Cardiac muscle cell (in vitro differentiated cells and primary cell): ENCODE measurements around the gene SOD3. TPM values are rescaled to one million over a fixed set of nuclear protein-coding genes. Genes with fewer than 3 reads are reported as not detected.

Experiments used
- DNase-seq, 2 donors: peaks; one replicate each; pipeline versions ENCODE4 v3.0.0 to v3.0.0-alpha.2; 2010 to 2017; ENCODE audit warnings: low read depth in 1 of 2, low spot score in 1 of 2
- H3K27ac ChIP-seq: fragments of 200-600 bp; sonication (generic); 2 replicates; pipeline ENCODE4 v1.5.1; 2016
- H3K27me3 ChIP-seq: fragments of 200-600 bp; sonication (generic); 2 replicates; pipeline ENCODE4 v1.6.0; 2016; ENCODE audit warnings: control low read depth
- H3K36me3 ChIP-seq: fragments of 200-600 bp; sonication (generic); 2 replicates; pipeline ENCODE4 v1.5.1; 2016; ENCODE audit warnings: control low read depth
- H3K4me1 ChIP-seq: fragments of 200-600 bp; sonication (generic); 2 replicates; pipeline ENCODE4 v1.8.1; 2017; ENCODE audit warnings: low read depth, mild to moderate bottlenecking, mixed run types
- H3K4me3 ChIP-seq: fragments of 200-600 bp; sonication (generic); 2 replicates; pipeline ENCODE4 v1.5.1; 2016; ENCODE audit warnings: mild to moderate bottlenecking
- H3K9me3 ChIP-seq: fragments of 200-600 bp; sonication (generic); 2 replicates; pipeline ENCODE4 v1.5.1; 2017; ENCODE audit warnings: low read depth, mild to moderate bottlenecking, control low read depth
- polyA plus RNA-seq: library from polyadenylated mRNA; unstranded; fragments of >200 nt; fragmentation: Nextera tagmentation; extraction: Ambion mirVana; gene quantifications from 2 replicates; pipeline ENCODE4 v1.2.1, GENCODE V29; 2016
- total RNA-seq: library from RNA; depleted of rRNA; stranded (reverse); fragments of >200 nt; gene quantifications from 2 replicates; pipeline ENCODE4 v1.2.3, GENCODE V29; 2016
- TF ChIP-seq, protein P1 (sequence below): IDR thresholded peaks from 2 replicates; pipeline ENCODE4 v1.5.1; 2012; ENCODE audit warnings: low read depth, mild to moderate bottlenecking, low read length

Gene SOD3
- total and polyA plus RNA-seq, 2 experiments from 2014 or later: 30.2 to 31.0 TPM

DNA sequence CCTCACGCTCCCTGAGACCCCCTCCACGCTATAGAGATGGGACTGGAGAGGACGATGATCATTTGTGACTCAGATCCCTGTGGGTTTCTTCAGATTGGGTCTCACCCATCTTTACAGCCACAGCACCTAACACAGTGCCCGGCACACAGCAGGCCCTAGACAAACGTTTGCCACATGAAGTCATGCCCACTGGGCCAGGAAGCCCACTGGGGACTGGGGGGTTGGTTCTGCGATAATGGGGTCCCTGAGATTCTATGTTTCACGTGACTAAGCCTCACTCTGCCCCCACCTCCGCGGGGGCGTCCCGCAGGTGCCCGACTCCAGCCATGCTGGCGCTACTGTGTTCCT, 3.8 kb downstream of the SOD3 start:
- no peak for DNase-seq
- Histone ChIP-seq H3K36me3 (no peaks in the 10 kb centered on the region), H3K9me3 (no peaks in the 10 kb centered on the region), H3K4me3 (no peak overlapping the region), H3K27ac (no peak overlapping the region), H3K4me1 (peaks cover 26% of the 10 kb centered on the region), H3K27me3 (peaks cover 22% of the 10 kb centered on the region)
- TF ChIP-seq, protein P1, sequence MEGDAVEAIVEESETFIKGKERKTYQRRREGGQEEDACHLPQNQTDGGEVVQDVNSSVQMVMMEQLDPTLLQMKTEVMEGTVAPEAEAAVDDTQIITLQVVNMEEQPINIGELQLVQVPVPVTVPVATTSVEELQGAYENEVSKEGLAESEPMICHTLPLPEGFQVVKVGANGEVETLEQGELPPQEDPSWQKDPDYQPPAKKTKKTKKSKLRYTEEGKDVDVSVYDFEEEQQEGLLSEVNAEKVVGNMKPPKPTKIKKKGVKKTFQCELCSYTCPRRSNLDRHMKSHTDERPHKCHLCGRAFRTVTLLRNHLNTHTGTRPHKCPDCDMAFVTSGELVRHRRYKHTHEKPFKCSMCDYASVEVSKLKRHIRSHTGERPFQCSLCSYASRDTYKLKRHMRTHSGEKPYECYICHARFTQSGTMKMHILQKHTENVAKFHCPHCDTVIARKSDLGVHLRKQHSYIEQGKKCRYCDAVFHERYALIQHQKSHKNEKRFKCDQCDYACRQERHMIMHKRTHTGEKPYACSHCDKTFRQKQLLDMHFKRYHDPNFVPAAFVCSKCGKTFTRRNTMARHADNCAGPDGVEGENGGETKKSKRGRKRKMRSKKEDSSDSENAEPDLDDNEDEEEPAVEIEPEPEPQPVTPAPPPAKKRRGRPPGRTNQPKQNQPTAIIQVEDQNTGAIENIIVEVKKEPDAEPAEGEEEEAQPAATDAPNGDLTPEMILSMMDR: no peak

DNA sequence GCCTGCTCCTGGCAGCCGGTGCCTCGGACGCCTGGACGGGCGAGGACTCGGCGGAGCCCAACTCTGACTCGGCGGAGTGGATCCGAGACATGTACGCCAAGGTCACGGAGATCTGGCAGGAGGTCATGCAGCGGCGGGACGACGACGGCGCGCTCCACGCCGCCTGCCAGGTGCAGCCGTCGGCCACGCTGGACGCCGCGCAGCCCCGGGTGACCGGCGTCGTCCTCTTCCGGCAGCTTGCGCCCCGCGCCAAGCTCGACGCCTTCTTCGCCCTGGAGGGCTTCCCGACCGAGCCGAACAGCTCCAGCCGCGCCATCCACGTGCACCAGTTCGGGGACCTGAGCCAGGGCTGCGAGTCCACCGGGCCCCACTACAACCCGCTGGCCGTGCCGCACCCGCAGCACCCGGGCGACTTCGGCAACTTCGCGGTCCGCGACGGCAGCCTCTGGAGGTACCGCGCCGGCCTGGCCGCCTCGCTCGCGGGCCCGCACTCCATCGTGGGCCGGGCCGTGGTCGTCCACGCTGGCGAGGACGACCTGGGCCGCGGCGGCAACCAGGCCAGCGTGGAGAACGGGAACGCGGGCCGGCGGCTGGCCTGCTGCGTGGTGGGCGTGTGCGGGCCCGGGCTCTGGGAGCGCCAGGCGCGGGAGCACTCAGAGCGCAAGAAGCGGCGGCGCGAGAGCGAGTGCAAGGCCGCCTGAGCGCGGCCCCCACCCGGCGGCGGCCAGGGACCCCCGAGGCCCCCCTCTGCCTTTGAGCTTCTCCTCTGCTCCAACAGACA, 4.4 kb downstream of the SOD3 start:
- TF ChIP-seq, protein P1: no peak
- DNase-seq: peak in 1 of 2 donors; percentile 21
- H3K4me1 ChIP-seq: peaks cover 23% of the 10 kb centered on the region
- peaks cover 22% of the 10 kb centered on the region for H3K27me3 ChIP-seq
- H3K27ac ChIP-seq: no peak overlapping the region
- H3K9me3 ChIP-seq: no peaks in the 10 kb centered on the region
- H3K4me3 ChIP-seq: no peak overlapping the region
- no peaks in the 10 kb centered on the region for H3K36me3 ChIP-seq

DNA sequence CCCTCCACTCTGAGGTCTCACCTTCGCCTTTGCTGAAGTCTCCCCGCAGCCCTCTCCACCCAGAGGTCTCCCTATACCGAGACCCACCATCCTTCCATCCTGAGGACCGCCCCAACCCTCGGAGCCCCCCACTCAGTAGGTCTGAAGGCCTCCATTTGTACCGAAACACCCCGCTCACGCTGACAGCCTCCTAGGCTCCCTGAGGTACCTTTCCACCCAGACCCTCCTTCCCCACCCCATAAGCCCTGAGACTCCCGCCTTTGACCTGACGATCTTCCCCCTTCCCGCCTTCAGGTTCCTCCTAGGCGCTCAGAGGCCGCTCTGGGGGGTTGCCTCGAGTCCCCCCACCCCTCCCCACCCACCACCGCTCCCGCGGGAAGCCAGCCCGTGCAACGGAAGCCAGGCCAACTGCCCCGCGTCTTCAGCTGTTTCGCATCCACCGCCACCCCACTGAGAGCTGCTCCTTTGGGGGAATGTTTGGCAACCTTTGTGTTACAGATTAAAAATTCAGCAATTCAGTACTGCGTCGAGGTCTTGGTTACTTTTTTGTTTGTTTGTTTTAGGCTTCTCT, 5.0 kb downstream of the SOD3 start:
- H3K36me3 ChIP-seq: no peaks in the 10 kb centered on the region
- H3K4me3 ChIP-seq: no peak overlapping the region
- TF ChIP-seq, protein P1: no peak
- peaks cover 22% of the 10 kb centered on the region for H3K27me3 ChIP-seq
- H3K27ac ChIP-seq: no peak overlapping the region
- H3K4me1 ChIP-seq: peaks cover 20% of the 10 kb centered on the region
- H3K9me3 ChIP-seq: no peaks in the 10 kb centered on the region
- DNase-seq: peak in 1 of 2 donors; percentile 44

DNA sequence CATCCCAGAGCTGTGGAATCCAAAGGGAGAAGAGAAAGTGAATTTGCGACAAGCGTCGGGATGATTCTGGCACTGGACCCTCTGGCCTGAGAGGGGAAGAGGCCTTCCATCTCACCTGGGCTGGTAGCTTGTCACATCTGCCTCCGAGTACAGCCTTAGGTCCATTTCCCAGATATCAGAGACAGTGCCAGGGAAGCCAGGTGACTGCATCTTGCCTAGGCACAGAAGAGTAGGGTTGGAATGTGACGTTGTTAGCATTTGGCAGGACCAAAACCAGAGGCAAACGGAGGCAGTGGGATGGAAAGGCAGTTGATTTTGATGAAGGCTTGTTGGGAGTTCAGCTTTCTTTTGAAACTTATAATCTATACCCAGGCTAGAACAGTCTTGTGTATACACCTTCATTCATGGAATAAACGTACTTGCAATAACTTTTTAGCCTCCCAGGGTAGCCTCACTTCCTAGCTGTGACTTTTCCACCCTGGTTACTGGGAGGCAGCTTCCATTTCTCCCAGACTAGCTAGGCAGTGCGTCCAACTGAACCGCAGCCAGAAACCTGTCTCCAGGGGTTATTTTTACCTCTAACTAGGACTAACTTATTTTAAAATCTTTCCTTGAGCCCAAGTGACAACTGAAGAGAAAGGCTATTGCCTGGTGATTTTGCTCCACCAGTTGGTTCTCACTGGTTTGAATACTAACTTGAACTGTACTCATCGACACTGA, 5.9 kb downstream of the SOD3 start:
- Histone ChIP-seq H3K36me3 (no peaks in the 10 kb centered on the region), H3K4me1 (peaks cover 12% of the 10 kb centered on the region), H3K9me3 (no peaks in the 10 kb centered on the region), H3K4me3 (no peak overlapping the region), H3K27ac (no peak overlapping the region), H3K27me3 (peaks cover 22% of the 10 kb centered on the region)
- DNase-seq: no peak
- TF ChIP-seq, protein P1: no peak

DNA sequence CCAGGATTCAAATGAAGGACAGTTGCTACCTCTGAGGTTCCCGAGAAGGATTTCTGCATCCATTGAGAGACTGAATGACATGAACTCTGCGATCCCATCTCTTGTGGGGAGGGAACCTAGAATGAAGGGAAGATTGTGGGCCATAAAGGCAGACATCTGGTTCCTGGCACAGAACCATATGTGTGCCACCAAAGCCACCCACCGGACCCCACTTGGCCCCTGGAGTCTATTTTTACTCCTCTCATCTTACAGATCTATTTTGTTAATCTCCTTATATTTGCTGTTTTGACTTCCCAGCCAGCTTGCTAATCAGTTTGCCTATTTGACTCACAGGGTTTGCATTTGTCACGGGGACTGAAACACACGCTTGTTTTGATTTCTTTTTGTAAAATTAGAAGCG, 7.3 kb downstream of the SOD3 start:
- no peak for DNase-seq
- H3K9me3 ChIP-seq: no peaks in the 10 kb centered on the region
- TF ChIP-seq, protein P1: no peak
- H3K36me3 ChIP-seq: no peaks in the 10 kb centered on the region
- H3K27ac ChIP-seq: no peak overlapping the region
- peaks cover 22% of the 10 kb centered on the region for H3K27me3 ChIP-seq
- H3K4me3 ChIP-seq: no peak overlapping the region
- H3K4me1 ChIP-seq: peaks cover 12% of the 10 kb centered on the region
